Lower leg skin (tissue), 3 donors: Measurements from ENCODE around the gene PRR29.

Experiments
- CTCF ChIP-seq, 3 donors: fragments of 450-650 bp; IDR thresholded peaks; one replicate each; pipeline ENCODE4 v1.5.1; 2016; ENCODE audit warnings: antibody characterized with exemption in 3 of 3, mild to moderate bottlenecking in 3 of 3, moderate library complexity in 2 of 3
- POLR2A ChIP-seq, 2 donors: fragments of 450-650 bp; IDR thresholded peaks; one replicate each; pipeline ENCODE4 v1.6.1; 2016 to 2017; ENCODE audit warnings: antibody characterized with exemption in 2 of 2, mild to moderate bottlenecking in 1 of 2, moderate library complexity in 1 of 2

DNA sequence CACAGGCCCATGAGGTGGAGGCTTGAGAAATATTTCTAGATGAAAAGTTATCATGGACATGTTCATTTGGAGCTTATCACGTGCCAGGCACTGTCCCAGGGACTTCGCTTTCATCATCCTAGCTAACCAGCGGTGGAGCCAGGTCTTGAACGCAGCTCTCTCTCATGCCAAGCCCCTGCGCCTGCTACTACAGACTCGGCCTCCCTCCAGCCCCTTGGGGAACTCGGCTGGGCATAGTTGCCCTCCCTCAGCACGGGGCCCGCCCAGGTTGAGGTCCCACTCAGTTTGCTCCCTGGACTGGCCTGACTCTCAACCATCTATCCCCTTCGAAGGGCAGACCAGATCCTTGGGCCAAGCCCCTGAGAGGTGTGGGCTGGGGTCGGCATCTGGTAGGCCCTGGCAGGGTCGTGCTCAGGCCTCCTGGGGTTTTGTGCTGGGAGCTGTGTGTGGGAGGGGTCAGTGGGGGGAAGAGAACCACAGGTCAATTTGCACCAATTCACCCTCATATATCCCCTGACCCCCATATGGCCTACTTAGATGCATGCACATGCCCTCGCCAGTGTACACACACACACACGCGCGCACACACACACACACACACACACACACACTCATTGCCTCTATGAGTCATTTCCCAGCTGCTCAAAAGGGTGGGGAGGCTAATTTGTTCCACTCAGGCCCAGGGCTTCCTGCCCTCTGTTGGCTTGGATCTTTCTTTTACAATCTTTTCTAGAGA is 13.3 kb upstream of the PRR29 start:
- TF ChIP-seq CTCF (IDR thresholded peaks at IDR 0.05) (no peak), POLR2A (IDR thresholded peaks at IDR 0.05) (no peak)
